ENCODE measurements around the gene IGSF21. TPM values are rescaled to one million over a fixed set of nuclear protein-coding genes. Genes with fewer than 3 reads are reported as not detected.

Gene IGSF21
- total and polyA plus RNA-seq, 2 donors (not counting 3 experiments of a cell fraction or from before 2014, with no cell fraction given) = not detected

DNA sequence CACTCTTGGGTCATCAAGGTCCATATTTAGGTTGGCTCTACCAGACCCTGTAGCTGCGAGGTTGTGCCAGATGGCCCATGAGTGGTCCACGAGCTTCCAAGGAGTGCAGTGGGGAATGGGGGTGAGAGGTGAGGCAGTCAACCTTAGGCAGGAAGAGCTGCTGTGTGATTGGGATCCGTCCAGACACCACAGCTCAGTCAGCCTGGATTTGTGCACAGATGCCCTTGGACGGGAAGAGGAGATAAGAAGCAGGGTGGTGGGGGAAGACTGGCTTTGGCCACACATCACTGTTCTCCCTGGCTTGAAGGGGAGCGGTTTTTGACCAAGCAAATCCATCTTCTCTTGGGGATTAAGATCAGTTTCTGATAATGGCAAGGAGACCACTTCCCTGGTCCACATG lies 130.6 kb downstream of the IGSF21 start:
- Histone ChIP-seq H3K4me1 (ENCODE audit: control insufficient read depth, extremely low read depth, insufficient read depth, low read length) (no peaks in the 10 kb centered on the region), H3K4me2 (ENCODE audit: insufficient read depth, low read length) (no peak overlapping the region), H2AFZ (ENCODE audit: low read depth, low read length) (no peak overlapping the region), H3K9me1 (replicated peaks; ENCODE audit: control insufficient read depth, extremely low read depth, insufficient read depth, low read length) (no peaks in the 10 kb centered on the region), H4K20me1 (replicated peaks; ENCODE audit: control insufficient read depth, extremely low read depth, insufficient read depth, low read length) (no peaks in the 10 kb centered on the region), H3K27me3 (ENCODE audit: control insufficient read depth in 2 of 2, insufficient read depth in 2 of 2, low read length in 2 of 2) (no peaks in the 10 kb centered on the region), H3K4me3 (replicated peaks in 1 of 3; ENCODE audit: insufficient read depth in 1 of 3, low read depth in 1 of 3, low read length in 3 of 3) (no peak overlapping the region), H3K27ac (ENCODE audit: insufficient read depth, low read depth, low read length) (no peak overlapping the region), H3K36me3 (ENCODE audit: control insufficient read depth in 2 of 2, extremely low read depth in 1 of 2, insufficient read depth in 2 of 2, low read length in 2 of 2) (no peaks in the 10 kb centered on the region), H3K79me2 (ENCODE audit: control insufficient read depth, insufficient read depth, low read length) (no peaks in the 10 kb centered on the region), H3K9ac (replicated peaks; ENCODE audit: extremely low read depth, insufficient read depth, low read length) (no peak overlapping the region), H3K9me3 (replicated peaks; ENCODE audit: control insufficient read depth, insufficient read depth, low read length) (no peaks in the 10 kb centered on the region)
- FAIRE-seq = no peak
- no peak for TF ChIP-seq EZH2 (IDR thresholded peaks at IDR 0.05; ENCODE audit: borderline replicate concordance, low read depth, low read length, severe bottlenecking)
- TF ChIP-seq FOS (IDR thresholded peaks at IDR 0.05; ENCODE audit: borderline replicate concordance, insufficient read depth, low read length) = no peak
- TF ChIP-seq POLR2AphosphoS5 (IDR thresholded peaks at IDR 0.05; ENCODE audit: insufficient read depth, low read depth, low read length) = no peak
- TF ChIP-seq GATA2 (IDR thresholded peaks at IDR 0.05; ENCODE audit: insufficient read depth, insufficient read length, low read depth, low read length) = no peak
- TF ChIP-seq POLR2A (IDR thresholded peaks at IDR 0.05; ENCODE audit: low read depth, low read length) = no peak
- TF ChIP-seq, protein P1, sequence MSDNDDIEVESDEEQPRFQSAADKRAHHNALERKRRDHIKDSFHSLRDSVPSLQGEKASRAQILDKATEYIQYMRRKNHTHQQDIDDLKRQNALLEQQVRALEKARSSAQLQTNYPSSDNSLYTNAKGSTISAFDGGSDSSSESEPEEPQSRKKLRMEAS (IDR thresholded peaks at IDR 0.05; ENCODE audit: insufficient read depth, insufficient read length) = no peak
- TF ChIP-seq JUN (IDR thresholded peaks at IDR 0.05; ENCODE audit: borderline replicate concordance, insufficient read depth, insufficient read length, low read depth) = no peak
- TF ChIP-seq, protein P2, sequence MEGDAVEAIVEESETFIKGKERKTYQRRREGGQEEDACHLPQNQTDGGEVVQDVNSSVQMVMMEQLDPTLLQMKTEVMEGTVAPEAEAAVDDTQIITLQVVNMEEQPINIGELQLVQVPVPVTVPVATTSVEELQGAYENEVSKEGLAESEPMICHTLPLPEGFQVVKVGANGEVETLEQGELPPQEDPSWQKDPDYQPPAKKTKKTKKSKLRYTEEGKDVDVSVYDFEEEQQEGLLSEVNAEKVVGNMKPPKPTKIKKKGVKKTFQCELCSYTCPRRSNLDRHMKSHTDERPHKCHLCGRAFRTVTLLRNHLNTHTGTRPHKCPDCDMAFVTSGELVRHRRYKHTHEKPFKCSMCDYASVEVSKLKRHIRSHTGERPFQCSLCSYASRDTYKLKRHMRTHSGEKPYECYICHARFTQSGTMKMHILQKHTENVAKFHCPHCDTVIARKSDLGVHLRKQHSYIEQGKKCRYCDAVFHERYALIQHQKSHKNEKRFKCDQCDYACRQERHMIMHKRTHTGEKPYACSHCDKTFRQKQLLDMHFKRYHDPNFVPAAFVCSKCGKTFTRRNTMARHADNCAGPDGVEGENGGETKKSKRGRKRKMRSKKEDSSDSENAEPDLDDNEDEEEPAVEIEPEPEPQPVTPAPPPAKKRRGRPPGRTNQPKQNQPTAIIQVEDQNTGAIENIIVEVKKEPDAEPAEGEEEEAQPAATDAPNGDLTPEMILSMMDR (IDR thresholded peaks at IDR 0.05; ENCODE audit: extremely low read depth in 1 of 2, insufficient read depth in 1 of 2, low read depth in 1 of 2, low read length in 2 of 2) = no peak
- TF ChIP-seq MYC (IDR thresholded peaks at IDR 0.05; ENCODE audit: low read depth, low read length) = no peak
- no TSS peak for BruUV-seq (replicated peaks)
- intact Hi-C loops (cut with micrococcal nuclease) = no loop called here
- dilution Hi-C loops (cut with MboI; ENCODE audit: extremely low pct_ligation_motif_present, low sequenced_read_pairs) = no loop called here
- POLR2A ChIA-PET = no interaction called here
- CTCF ChIA-PET = no interaction called here
- no peak for DNase-seq (ENCODE audit: low read depth, low spot score)
